Caco-2 (cell line): ENCODE results near the gene PRAMEF9. TPM values are rescaled to one million over a fixed set of nuclear protein-coding genes. Genes with fewer than 3 reads are reported as not detected.
"Not testable (repeated sequence)": the region's sequence is repeated elsewhere in the genome, so short reads cannot be mapped to it uniquely, and the experiment has no call there.

Experiments used
- Bru-seq: library from RNA; stranded (reverse); fragments of 400-500 nt; gene quantifications from one replicate; lab custom pipeline; 2021; lab: Mats Ljungman, UMichigan
- BruChase-seq, 2 experiments: library from RNA; stranded (reverse); fragments of 400-500 nt; gene quantifications; one replicate each; lab custom pipeline; 2021; lab: Mats Ljungman, UMichigan
- BruUV-seq: library from RNA; stranded (reverse); fragments of 400-500 nt; replicated peaks from 2 replicates; lab custom pipeline; 2021; lab: Mats Ljungman, UMichigan
- CTCF ChIA-PET: fragments of 300-600 bp; sonication (Branson Sonifier 250); formaldehyde crosslinking; loops from one replicate; lab custom pipeline; 2022; ENCODE audit warnings: antibody characterized with exemption; lab: Charles Lee
- POLR2A ChIA-PET: fragments of 300-600 bp; sonication (Branson Sonifier 250); formaldehyde crosslinking; loops from one replicate; lab custom pipeline; 2022; ENCODE audit warnings: antibody characterized with exemption; lab: Charles Lee
- DNase-seq, 2 experiments: peaks; one replicate each; pipeline versions ENCODE4 v3.0.0 to v3.0.0-alpha.2; 2020 to 2022
- H3K27me3 ChIP-seq: replicated peaks from 2 replicates; pipeline ENCODE4 v1.6.0; 2011; ENCODE audit warnings: low read length; ENCODE audit not compliant: control insufficient read depth, insufficient read depth
- H3K36me3 ChIP-seq: 2 replicates; pipeline ENCODE4 v1.5.1; 2011; ENCODE audit warnings: low read length; ENCODE audit not compliant: control insufficient read depth, insufficient read depth
- H3K4me1 ChIP-seq: fragments of 250-450 bp; sonication (Bioruptor Pico); 2 replicates; pipeline ENCODE4 v1.5.1; 2020; ENCODE audit warnings: mild to moderate bottlenecking
- H3K4me3 ChIP-seq: 2 replicates; pipeline ENCODE4 v1.5.1; 2011; ENCODE audit warnings: low read depth, mild to moderate bottlenecking, control low read depth, low read length
- H3K9me3 ChIP-seq: fragments of 250-450 bp; sonication (Bioruptor Pico); 2 replicates; pipeline ENCODE4 v1.5.1; 2020; ENCODE audit warnings: mild to moderate bottlenecking, moderate library complexity
- H3K27ac Mint-ChIP-seq: one replicate; pipeline ENCODE4 v1.8.0; 2022; ENCODE audit warnings: mixed read lengths; ENCODE audit not compliant: unreplicated experiment
- H3K27me3 Mint-ChIP-seq: one replicate; pipeline ENCODE4 v1.8.0; 2022; ENCODE audit warnings: mixed read lengths; ENCODE audit not compliant: insufficient read depth, unreplicated experiment
- H3K36me3 Mint-ChIP-seq: one replicate; pipeline ENCODE4 v1.8.0; 2022; ENCODE audit warnings: mild to moderate bottlenecking, mixed read lengths; ENCODE audit not compliant: insufficient read depth, unreplicated experiment
- H3K4me1 Mint-ChIP-seq: one replicate; pipeline ENCODE4 v1.8.0; 2022; ENCODE audit warnings: low read depth, mixed read lengths; ENCODE audit not compliant: unreplicated experiment
- H3K4me3 Mint-ChIP-seq: one replicate; pipeline ENCODE4 v1.8.0; 2022; ENCODE audit warnings: mild to moderate bottlenecking, moderate library complexity, mixed read lengths; ENCODE audit not compliant: unreplicated experiment
- H3K9me3 Mint-ChIP-seq: one replicate; pipeline ENCODE4 v1.8.0; 2022; ENCODE audit warnings: mixed read lengths; ENCODE audit not compliant: unreplicated experiment
- intact Hi-C: fragments of 100-400 bp; cut with micrococcal nuclease; formaldehyde crosslinking; loops from one replicate; pipeline ENCODE4 v1.10.0; 2022; ENCODE audit not compliant: unreplicated experiment
- long read RNA-seq: library from polyadenylated mRNA; stranded (forward); transcript quantifications from one replicate; pipeline ENCODE4 v2.0.0, GENCODE V29; 2022
- total RNA-seq: library from RNA; stranded (reverse); gene quantifications from 2 replicates; pipeline ENCODE4 v1.2.3, GENCODE V29; 2022

Gene PRAMEF9
- total RNA-seq: not detected in 2 replicates
- Bru-seq, nascent RNA: not detected
- not detected for BruChase-seq, experiment 1, labeled RNA remaining after a 2-hour chase
- not detected for BruChase-seq, experiment 2, labeled RNA remaining after a 6-hour chase
- long read RNA-seq: 0 reads

GRCh38 chr1:13171548-13171947 is at the start of gene PRAMEF9:
PRAMEF9 (plus strand) TSS chr1:13171848; CDS start chr1:13175281, 3,433 bp downstream.
- H3K27ac Mint-ChIP-seq, DNase-seq, H3K9me3 Mint-ChIP-seq, H3K4me1 Mint-ChIP-seq, H3K36me3 Mint-ChIP-seq, H3K9me3 ChIP-seq, H3K4me3 ChIP-seq, intact Hi-C loops, H3K27me3 ChIP-seq, POLR2A ChIA-PET, H3K36me3 ChIP-seq, CTCF ChIA-PET, H3K4me1 ChIP-seq, BruUV-seq, H3K27me3 Mint-ChIP-seq, H3K4me3 Mint-ChIP-seq: not testable (repeated sequence)

DNA sequence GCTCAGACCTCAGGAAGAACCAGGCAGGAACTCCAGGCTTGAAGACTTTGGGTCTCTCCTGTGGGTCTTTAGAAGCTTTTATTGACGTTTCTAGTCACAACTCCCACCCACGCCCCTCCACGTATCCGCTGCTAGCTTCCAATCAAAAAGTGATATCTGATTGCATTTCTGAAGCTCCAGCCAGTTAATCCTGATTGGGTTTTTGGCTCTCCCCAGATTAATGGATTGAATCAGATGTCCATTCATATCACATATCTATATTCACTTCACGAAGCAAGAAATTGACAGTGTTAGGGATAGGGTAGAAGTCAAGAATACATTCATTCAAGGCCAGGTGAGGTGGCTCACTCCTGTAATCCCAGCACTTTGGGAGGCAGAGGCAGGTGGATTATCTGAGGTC is 15.7 kb upstream of the PRAMEF9 start, which contains the start of gene PRAMEF26:
Gene PRAMEF26, minus strand, starts transcription at position 101 of the 400 bp plus-strand sequence. CDS start 2,914 bp downstream, outside the sequence.
- CTCF ChIA-PET, H3K36me3 Mint-ChIP-seq, H3K9me3 Mint-ChIP-seq, DNase-seq, H3K4me3 Mint-ChIP-seq, BruUV-seq, H3K27me3 Mint-ChIP-seq, H3K9me3 ChIP-seq, H3K4me1 Mint-ChIP-seq, intact Hi-C loops, H3K4me3 ChIP-seq, POLR2A ChIA-PET, H3K4me1 ChIP-seq, H3K27ac Mint-ChIP-seq, H3K27me3 ChIP-seq, H3K36me3 ChIP-seq: not testable (repeated sequence)

- POLR2A ChIA-PET, H3K9me3 Mint-ChIP-seq, H3K9me3 ChIP-seq, CTCF ChIA-PET, H3K4me1 ChIP-seq, DNase-seq, H3K4me3 Mint-ChIP-seq, H3K36me3 ChIP-seq, H3K27ac Mint-ChIP-seq, H3K4me3 ChIP-seq, BruUV-seq, H3K27me3 ChIP-seq, H3K36me3 Mint-ChIP-seq, H3K27me3 Mint-ChIP-seq, intact Hi-C loops, H3K4me1 Mint-ChIP-seq: not testable (repeated sequence)
Measured at GRCh38 chr1:13165531-13165930, 6.1 kb upstream of the PRAMEF9 start, which contains the start of gene HNRNPCL4. HNRNPCL4 (minus strand) TSS chr1:13165631; CDS start chr1:13165467, 164 bp downstream.

DNA sequence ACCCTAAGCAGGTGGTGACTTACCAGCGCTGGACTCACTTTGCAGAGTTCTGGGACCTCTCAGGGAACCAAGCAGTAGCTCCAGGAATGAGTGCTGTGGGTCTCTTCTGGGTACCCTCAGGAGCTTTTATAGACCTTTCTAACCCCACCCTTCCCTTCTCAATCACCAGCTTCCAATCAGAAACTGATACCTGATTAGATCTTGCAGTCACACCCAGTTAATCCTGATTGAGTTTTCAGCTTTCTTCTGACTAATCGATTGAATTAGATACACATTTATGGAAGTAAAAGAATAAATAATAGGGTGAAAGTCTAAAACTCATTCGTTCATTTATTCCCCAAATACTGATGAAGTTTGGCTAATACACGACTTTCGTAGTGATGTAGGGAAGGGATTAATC is 29.7 kb downstream of the PRAMEF9 start, which contains the start of gene PRAMEF13:
Gene PRAMEF13, minus strand, starts transcription at position 101 of the 400 bp plus-strand sequence. CDS start 1,820 bp downstream, outside the sequence.
- CTCF ChIA-PET, POLR2A ChIA-PET, intact Hi-C loops, BruUV-seq, H3K4me1 ChIP-seq, H3K4me1 Mint-ChIP-seq, H3K9me3 Mint-ChIP-seq, H3K27me3 ChIP-seq, DNase-seq, H3K27ac Mint-ChIP-seq, H3K4me3 Mint-ChIP-seq, H3K36me3 ChIP-seq, H3K9me3 ChIP-seq, H3K27me3 Mint-ChIP-seq, H3K4me3 ChIP-seq, H3K36me3 Mint-ChIP-seq: not testable (repeated sequence)

DNA sequence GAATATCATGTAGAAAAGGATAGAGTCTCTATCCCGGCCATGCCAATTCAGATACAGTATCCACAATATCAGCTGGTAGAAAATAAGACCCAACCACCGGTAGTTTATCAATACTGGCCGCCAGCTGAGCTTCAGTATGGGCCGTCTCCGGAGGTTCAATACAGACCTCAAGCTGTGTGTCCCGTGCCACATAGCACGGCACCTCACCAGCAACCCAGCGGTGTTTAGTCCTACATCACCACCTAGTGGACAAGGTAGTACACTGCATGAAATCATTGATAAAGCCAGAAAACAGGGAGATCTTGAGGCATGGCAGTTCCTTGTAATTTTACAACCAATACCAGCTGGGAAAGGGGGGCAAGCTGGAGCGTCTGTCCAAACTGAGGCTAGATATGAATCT is 37.1 kb downstream of the PRAMEF9 start:
- H3K4me3 Mint-ChIP-seq, H3K9me3 Mint-ChIP-seq, DNase-seq, H3K27me3 Mint-ChIP-seq, H3K27me3 ChIP-seq, H3K36me3 ChIP-seq, CTCF ChIA-PET, POLR2A ChIA-PET, H3K4me1 Mint-ChIP-seq, H3K4me1 ChIP-seq, H3K36me3 Mint-ChIP-seq, H3K27ac Mint-ChIP-seq, intact Hi-C loops, BruUV-seq, H3K4me3 ChIP-seq, H3K9me3 ChIP-seq: not testable (repeated sequence)

- H3K4me3 ChIP-seq, CTCF ChIA-PET, H3K4me1 ChIP-seq, H3K36me3 ChIP-seq, H3K4me3 Mint-ChIP-seq, H3K27me3 ChIP-seq, H3K9me3 ChIP-seq, H3K36me3 Mint-ChIP-seq, intact Hi-C loops, POLR2A ChIA-PET, DNase-seq, H3K4me1 Mint-ChIP-seq, H3K27me3 Mint-ChIP-seq, H3K9me3 Mint-ChIP-seq, H3K27ac Mint-ChIP-seq, BruUV-seq: not testable (repeated sequence)
Measured at GRCh38 chr1:13216619-13217018, 45.0 kb downstream of the PRAMEF9 start.

DNA sequence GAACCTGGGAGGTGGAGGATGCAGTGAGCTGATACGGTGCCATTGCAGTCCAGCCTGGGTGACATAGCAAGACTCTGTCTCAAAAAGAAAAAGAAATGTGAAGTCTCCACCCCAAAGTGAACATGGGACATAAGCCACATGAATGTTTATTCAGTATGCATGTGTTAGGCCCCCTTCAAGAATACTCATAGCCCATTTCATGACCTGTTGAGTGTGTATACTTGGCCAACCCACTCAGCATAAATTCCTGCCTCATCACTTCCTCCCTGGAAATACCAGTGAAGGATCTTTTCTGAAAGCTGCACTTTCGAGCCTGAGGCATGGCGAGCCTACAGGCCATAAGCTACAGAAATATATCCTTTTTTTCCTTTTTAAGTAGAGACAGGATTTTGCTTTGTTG is 47.6 kb downstream of the PRAMEF9 start:
- POLR2A ChIA-PET, H3K27me3 ChIP-seq, H3K27ac Mint-ChIP-seq, DNase-seq, BruUV-seq, H3K4me1 Mint-ChIP-seq, H3K9me3 Mint-ChIP-seq, H3K4me3 Mint-ChIP-seq, CTCF ChIA-PET, H3K36me3 Mint-ChIP-seq, H3K4me3 ChIP-seq, H3K36me3 ChIP-seq, H3K27me3 Mint-ChIP-seq, H3K9me3 ChIP-seq, intact Hi-C loops, H3K4me1 ChIP-seq: not testable (repeated sequence)
